ENCODE measurements around the gene CIART. TPM values are rescaled to one million over a fixed set of nuclear protein-coding genes. Genes with fewer than 3 reads are reported as not detected.

Gene CIART
- polyA plus RNA-seq, 1 of the 3 experiments (the other 2 are of a cell fraction) = 3.2 TPM

GRCh38 chr1:150261367-150261766 lies 21.0 kb upstream of the CIART start:
- no peak for TF ChIP-seq GATA2 (CRISPR knock-in tag; IDR thresholded peaks at IDR 0.05)
- TF ChIP-seq RFX5 (IDR thresholded peaks at IDR 0.05; ENCODE audit: low read length) = no peak
- TF ChIP-seq, protein P1, sequence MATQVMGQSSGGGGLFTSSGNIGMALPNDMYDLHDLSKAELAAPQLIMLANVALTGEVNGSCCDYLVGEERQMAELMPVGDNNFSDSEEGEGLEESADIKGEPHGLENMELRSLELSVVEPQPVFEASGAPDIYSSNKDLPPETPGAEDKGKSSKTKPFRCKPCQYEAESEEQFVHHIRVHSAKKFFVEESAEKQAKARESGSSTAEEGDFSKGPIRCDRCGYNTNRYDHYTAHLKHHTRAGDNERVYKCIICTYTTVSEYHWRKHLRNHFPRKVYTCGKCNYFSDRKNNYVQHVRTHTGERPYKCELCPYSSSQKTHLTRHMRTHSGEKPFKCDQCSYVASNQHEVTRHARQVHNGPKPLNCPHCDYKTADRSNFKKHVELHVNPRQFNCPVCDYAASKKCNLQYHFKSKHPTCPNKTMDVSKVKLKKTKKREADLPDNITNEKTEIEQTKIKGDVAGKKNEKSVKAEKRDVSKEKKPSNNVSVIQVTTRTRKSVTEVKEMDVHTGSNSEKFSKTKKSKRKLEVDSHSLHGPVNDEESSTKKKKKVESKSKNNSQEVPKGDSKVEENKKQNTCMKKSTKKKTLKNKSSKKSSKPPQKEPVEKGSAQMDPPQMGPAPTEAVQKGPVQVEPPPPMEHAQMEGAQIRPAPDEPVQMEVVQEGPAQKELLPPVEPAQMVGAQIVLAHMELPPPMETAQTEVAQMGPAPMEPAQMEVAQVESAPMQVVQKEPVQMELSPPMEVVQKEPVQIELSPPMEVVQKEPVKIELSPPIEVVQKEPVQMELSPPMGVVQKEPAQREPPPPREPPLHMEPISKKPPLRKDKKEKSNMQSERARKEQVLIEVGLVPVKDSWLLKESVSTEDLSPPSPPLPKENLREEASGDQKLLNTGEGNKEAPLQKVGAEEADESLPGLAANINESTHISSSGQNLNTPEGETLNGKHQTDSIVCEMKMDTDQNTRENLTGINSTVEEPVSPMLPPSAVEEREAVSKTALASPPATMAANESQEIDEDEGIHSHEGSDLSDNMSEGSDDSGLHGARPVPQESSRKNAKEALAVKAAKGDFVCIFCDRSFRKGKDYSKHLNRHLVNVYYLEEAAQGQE (IDR thresholded peaks at IDR 0.05; ENCODE audit: low read depth, low read length) = no peak
- TF ChIP-seq MAX (IDR thresholded peaks at IDR 0.05; ENCODE audit: low read depth) = no peak
- TF ChIP-seq RXRA (IDR thresholded peaks at IDR 0.05; ENCODE audit: borderline replicate concordance, low read depth) = no peak
- TF ChIP-seq TEAD4 (IDR thresholded peaks at IDR 0.05; ENCODE audit: borderline replicate concordance, insufficient read depth) = no peak
- TF ChIP-seq, protein P2, sequence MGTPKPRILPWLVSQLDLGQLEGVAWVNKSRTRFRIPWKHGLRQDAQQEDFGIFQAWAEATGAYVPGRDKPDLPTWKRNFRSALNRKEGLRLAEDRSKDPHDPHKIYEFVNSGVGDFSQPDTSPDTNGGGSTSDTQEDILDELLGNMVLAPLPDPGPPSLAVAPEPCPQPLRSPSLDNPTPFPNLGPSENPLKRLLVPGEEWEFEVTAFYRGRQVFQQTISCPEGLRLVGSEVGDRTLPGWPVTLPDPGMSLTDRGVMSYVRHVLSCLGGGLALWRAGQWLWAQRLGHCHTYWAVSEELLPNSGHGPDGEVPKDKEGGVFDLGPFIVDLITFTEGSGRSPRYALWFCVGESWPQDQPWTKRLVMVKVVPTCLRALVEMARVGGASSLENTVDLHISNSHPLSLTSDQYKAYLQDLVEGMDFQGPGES (IDR thresholded peaks at IDR 0.05; ENCODE audit: low read depth, low read length) = no peak
- no peak for TF ChIP-seq MEF2A (IDR thresholded peaks at IDR 0.05; ENCODE audit: borderline replicate concordance, low read depth)
- TF ChIP-seq, protein P3, sequence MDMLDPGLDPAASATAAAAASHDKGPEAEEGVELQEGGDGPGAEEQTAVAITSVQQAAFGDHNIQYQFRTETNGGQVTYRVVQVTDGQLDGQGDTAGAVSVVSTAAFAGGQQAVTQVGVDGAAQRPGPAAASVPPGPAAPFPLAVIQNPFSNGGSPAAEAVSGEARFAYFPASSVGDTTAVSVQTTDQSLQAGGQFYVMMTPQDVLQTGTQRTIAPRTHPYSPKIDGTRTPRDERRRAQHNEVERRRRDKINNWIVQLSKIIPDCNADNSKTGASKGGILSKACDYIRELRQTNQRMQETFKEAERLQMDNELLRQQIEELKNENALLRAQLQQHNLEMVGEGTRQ (IDR thresholded peaks at IDR 0.05; ENCODE audit: borderline replicate concordance, low read depth, low read length) = no peak
- TF ChIP-seq FOXM1 (IDR thresholded peaks at IDR 0.05; ENCODE audit: low read depth) = no peak
- no peak for TF ChIP-seq EP300 (IDR thresholded peaks at IDR 0.05; ENCODE audit: borderline replicate concordance in 1 of 2, low read depth in 1 of 2, low read length in 1 of 2)
- peaks cover 9 to 13% of the 10 kb centered on the region in 2 experiments; a peak in 2 of 4 replicates for H3K4me1 ChIP-seq (ENCODE audit: control insufficient read depth in 1 of 2, insufficient read depth in 2 of 2, low read depth in 1 of 2, low read length in 1 of 2)
- ChIA-PET CTCF (interaction anchor here (0.7 to 8.7 kb wide), 2 partner anchors 19 to 271 kb away, joined by 3 to 110 read pairs; partner anchors contain the start of gene CIART), POLR2A (no interaction called here)
- no peaks in the 10 kb centered on the region for H3K9me3 ChIP-seq
- H3K27me3 ChIP-seq (ENCODE audit: insufficient read depth) = no peaks in the 10 kb centered on the region
- DNase-seq = no peak
- H3K4me2 ChIP-seq = no peak overlapping the region
- H2AFZ ChIP-seq (ENCODE audit: low read depth) = no peak overlapping the region
- peaks cover 20 to 21% of the 10 kb centered on the region in 2 experiments for H3K36me3 ChIP-seq (replicated peaks in 1 of 2; ENCODE audit: control insufficient read depth in 1 of 2, insufficient read depth in 2 of 2, low read length in 1 of 2)
- WGBS (ENCODE audit: low lambda C conversion rate) = 87% methylated on average over 4 of the region's 6 CpGs
- peaks cover 2% of the 10 kb centered on the region; the same call in 1 of the 2 replicates for H3K79me2 ChIP-seq (ENCODE audit: insufficient read depth)
- H3K9me2 ChIP-seq = no peaks in the 10 kb centered on the region
- H3K4me3 ChIP-seq (ENCODE audit: low read depth in 2 of 2, low read length in 1 of 2) = no peak overlapping the region
- H3K27ac ChIP-seq (ENCODE audit: low read depth in 2 of 2, low read length in 1 of 2) = no peak overlapping the region
- H3K9ac ChIP-seq = no peak overlapping the region
- H4K20me1 ChIP-seq (ENCODE audit: insufficient read depth) = no peaks in the 10 kb centered on the region
- H3F3A ChIP-seq (replicated peaks; ENCODE audit: insufficient read depth) = peaks cover 4% of the 10 kb centered on the region
